ENCODE measurements around the gene ZNF674. TPM values are rescaled to one million over a fixed set of nuclear protein-coding genes. Genes with fewer than 3 reads are reported as not detected.

ZNF674 gene
- total RNA-seq, 1 experiment from 2014 or later, result 5.8 TPM

DNA sequence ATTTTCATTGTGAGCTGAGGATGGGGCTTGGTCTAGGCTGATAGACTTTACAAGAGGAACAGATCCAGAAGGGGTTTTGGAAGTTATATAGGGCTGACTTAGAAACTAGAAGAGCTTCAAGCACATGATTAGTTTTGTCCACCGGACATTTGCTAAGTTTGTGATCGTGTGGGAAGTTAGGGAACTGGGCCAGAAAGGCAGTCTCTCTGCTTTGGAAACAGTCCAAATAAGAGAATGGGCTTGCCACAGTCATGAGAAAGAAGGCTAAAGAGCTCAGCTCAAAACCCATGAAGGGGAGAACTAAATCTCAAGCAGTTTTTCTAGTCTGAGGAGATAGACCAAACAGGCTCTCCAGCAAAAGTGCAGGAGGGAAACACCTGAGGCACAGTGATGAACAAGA lies 67.8 kb downstream of the ZNF674 start:
- no peak overlapping the region for H3K4me3 ChIP-seq (ENCODE audit: low read depth, low read length, poor library complexity, severe bottlenecking)
- no peaks in the 10 kb centered on the region for H3K9me3 ChIP-seq (ENCODE audit: low read depth, low read length, poor library complexity, severe bottlenecking)
- intact Hi-C loops (cut with micrococcal nuclease; ENCODE audit: unreplicated experiment), result no loop called here
- H3K27me3 ChIP-seq (replicated peaks; ENCODE audit: insufficient read depth, low read depth, low read length, poor library complexity), result no peaks in the 10 kb centered on the region
- peaks cover 2% of the 10 kb centered on the region for H3K36me3 ChIP-seq (ENCODE audit: insufficient read depth, low read length, poor library complexity, severe bottlenecking)
- no peaks in the 10 kb centered on the region for H3K4me1 ChIP-seq (ENCODE audit: insufficient read depth, low read length, poor library complexity, severe bottlenecking)
- ChIA-PET CTCF (no interaction called here), POLR2A (ENCODE audit: low non-redundant PET) (no interaction called here)
- H3K27ac ChIP-seq (ENCODE audit: low read depth, low read length, poor library complexity, severe bottlenecking), result no peak overlapping the region
- DNase-seq (ENCODE audit: low spot score), result no peak
- TF ChIP-seq, protein P1, sequence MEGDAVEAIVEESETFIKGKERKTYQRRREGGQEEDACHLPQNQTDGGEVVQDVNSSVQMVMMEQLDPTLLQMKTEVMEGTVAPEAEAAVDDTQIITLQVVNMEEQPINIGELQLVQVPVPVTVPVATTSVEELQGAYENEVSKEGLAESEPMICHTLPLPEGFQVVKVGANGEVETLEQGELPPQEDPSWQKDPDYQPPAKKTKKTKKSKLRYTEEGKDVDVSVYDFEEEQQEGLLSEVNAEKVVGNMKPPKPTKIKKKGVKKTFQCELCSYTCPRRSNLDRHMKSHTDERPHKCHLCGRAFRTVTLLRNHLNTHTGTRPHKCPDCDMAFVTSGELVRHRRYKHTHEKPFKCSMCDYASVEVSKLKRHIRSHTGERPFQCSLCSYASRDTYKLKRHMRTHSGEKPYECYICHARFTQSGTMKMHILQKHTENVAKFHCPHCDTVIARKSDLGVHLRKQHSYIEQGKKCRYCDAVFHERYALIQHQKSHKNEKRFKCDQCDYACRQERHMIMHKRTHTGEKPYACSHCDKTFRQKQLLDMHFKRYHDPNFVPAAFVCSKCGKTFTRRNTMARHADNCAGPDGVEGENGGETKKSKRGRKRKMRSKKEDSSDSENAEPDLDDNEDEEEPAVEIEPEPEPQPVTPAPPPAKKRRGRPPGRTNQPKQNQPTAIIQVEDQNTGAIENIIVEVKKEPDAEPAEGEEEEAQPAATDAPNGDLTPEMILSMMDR (conservative IDR thresholded peaks at IDR 0.05; ENCODE audit: low read depth, low read length), result no peak
- no peak for TF ChIP-seq EZH2 (IDR thresholded peaks at IDR 0.05; ENCODE audit: borderline replicate concordance, low read depth, low read length, poor library complexity, severe bottlenecking)
- BruUV-seq (replicated peaks), result no TSS peak

DNA sequence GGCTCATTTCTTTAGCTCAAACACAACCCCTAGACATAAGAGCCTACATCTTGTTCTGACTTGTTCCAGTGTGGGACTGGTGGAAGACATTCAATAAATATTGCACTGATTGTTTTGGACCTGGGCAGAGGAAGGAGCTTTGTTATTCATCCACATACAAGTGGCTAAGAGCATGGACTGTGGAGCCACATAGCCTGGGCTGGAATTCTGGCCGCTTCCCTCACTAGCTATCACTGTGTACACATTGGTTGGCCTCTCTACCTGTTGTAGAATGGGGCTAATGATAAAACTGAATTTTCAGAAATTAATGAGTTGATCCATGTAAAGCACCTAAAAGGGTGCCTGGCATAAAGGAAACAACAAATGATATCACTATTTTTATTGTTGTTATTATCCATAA lies 80.0 kb downstream of the ZNF674 start:
- Histone ChIP-seq H3K9me3 (ENCODE audit: low read depth, low read length, poor library complexity, severe bottlenecking) (no peaks in the 10 kb centered on the region), H3K27me3 (replicated peaks; ENCODE audit: insufficient read depth, low read depth, low read length, poor library complexity) (no peaks in the 10 kb centered on the region), H3K4me1 (ENCODE audit: insufficient read depth, low read length, poor library complexity, severe bottlenecking) (no peaks in the 10 kb centered on the region), H3K36me3 (ENCODE audit: insufficient read depth, low read length, poor library complexity, severe bottlenecking) (peaks cover 17% of the 10 kb centered on the region), H3K27ac (ENCODE audit: low read depth, low read length, poor library complexity, severe bottlenecking) (no peak overlapping the region), H3K4me3 (ENCODE audit: low read depth, low read length, poor library complexity, severe bottlenecking) (no peak overlapping the region)
- DNase-seq (ENCODE audit: low spot score), result no peak
- no peak for TF ChIP-seq EZH2 (IDR thresholded peaks at IDR 0.05; ENCODE audit: borderline replicate concordance, low read depth, low read length, poor library complexity, severe bottlenecking)
- TF ChIP-seq, protein P1 (conservative IDR thresholded peaks at IDR 0.05; ENCODE audit: low read depth, low read length), result no peak
- intact Hi-C loops (cut with micrococcal nuclease; ENCODE audit: unreplicated experiment), result no loop called here
- ChIA-PET CTCF (no interaction called here), POLR2A (ENCODE audit: low non-redundant PET) (no interaction called here)
- no TSS peak for BruUV-seq (replicated peaks)

GRCh38 chrX:46463682-46464081 lies 81.5 kb downstream of the ZNF674 start:
- no peak overlapping the region for H3K27ac ChIP-seq (ENCODE audit: low read depth, low read length, poor library complexity, severe bottlenecking)
- peaks cover 11% of the 10 kb centered on the region for H3K36me3 ChIP-seq (ENCODE audit: insufficient read depth, low read length, poor library complexity, severe bottlenecking)
- no peaks in the 10 kb centered on the region for H3K9me3 ChIP-seq (ENCODE audit: low read depth, low read length, poor library complexity, severe bottlenecking)
- no peaks in the 10 kb centered on the region for H3K4me1 ChIP-seq (ENCODE audit: insufficient read depth, low read length, poor library complexity, severe bottlenecking)
- no TSS peak for BruUV-seq (replicated peaks)
- no peaks in the 10 kb centered on the region for H3K27me3 ChIP-seq (replicated peaks; ENCODE audit: insufficient read depth, low read depth, low read length, poor library complexity)
- no peak for DNase-seq (ENCODE audit: low spot score)
- TF ChIP-seq EZH2 (IDR thresholded peaks at IDR 0.05; ENCODE audit: borderline replicate concordance, low read depth, low read length, poor library complexity, severe bottlenecking), result no peak
- TF ChIP-seq, protein P1 (conservative IDR thresholded peaks at IDR 0.05; ENCODE audit: low read depth, low read length), result no peak
- ChIA-PET CTCF (no interaction called here), POLR2A (ENCODE audit: low non-redundant PET) (no interaction called here)
- H3K4me3 ChIP-seq (ENCODE audit: low read depth, low read length, poor library complexity, severe bottlenecking), result no peak overlapping the region
- intact Hi-C loops (cut with micrococcal nuclease; ENCODE audit: unreplicated experiment), result no loop called here
